Fibroblast of skin of back (primary cell): Measurements from ENCODE around the gene EHBP1L1.
"Not testable (repeated sequence)": the region's sequence is repeated elsewhere in the genome, so short reads cannot be mapped to it uniquely, and the experiment has no call there.

ENCODE experiments used
- DNase-seq: peaks from one replicate; pipeline ENCODE4 v3.0.0-alpha.2; 2013

Gene EHBP1L1

DNA sequence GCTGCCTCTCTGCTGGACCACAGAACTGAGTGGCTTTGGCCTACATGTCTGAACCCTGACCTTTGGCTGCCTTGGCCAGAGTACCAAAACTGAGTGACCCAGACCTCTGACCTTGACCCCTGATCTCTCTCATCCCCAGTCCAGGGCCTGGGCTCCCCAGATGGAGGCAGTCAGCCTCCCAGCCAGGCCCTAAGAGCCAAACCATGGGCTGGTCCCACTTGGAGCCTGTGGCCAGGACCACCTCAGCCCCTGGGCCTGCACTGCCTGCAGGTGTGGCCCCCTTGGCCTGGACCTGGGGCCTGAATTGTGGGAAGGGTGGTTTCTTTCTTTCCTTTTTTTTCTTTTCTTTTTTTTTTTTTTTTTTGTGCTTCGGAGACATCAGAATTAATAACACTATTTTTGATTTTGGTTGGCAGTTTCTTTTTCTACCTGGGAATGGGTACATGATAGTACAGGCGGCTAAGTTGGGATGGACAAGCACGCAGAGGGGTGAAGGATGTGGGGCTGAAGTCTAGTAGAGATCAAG, 61.2 kb downstream of the EHBP1L1 start:
- DNase-seq = no peak

DNA sequence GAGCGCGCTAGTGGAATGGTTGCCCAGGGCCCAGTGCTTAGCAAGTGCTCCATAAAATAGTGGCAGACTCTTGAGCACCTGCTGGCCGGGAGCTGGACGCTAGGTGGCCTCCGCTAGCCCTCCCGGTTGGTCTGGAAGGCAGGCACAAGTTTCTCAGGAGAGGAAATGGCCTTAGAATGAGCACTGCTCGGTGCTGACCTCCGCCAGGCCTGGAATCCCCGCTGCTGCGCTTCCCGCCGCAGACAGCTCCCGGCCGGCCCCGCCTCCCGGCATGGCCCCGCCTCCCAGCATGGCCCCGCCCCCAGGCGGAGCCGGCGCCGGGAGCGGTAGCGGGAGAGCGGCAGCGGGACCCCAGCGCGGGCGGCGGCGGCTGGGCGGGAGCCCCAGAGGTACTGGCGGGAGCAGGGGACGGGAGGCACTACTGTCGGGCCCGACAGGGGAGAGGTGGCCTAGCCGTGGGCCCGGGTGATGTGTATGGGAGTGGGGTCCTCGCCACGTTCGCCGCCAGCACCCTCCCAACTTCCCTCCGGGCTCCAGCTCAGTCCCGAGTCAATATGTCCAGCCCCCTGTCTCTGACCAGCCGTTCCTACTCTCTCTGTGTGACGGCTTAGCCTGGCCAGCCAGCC, 62.1 kb downstream of the EHBP1L1 start, which contains the start of gene SIPA1:
Gene SIPA1 (plus strand): TSS at position 308 of the 626 bp plus-strand sequence. CDS start 2,821 bp downstream, outside the sequence.
- DNase-seq = peak; percentile 85

DNA sequence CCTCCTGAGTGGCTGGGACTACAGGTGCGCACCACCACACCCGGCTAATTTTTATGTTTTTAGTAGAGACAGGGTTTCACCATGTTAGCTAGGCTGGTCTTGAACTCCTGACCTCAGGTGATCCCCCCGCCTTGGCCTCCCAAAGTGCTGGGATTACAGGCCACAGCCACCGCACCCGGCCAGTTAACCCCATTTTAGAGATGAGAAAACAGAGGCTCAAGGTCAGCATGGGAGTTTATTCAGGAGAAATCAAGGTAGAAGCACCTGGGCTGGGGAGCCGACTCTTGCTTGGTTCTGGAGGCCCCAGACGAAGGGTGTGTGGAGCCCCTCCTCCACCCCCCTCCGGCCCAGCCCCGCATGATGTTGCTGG, 63.4 kb downstream of the EHBP1L1 start:
- not testable (repeated sequence) for DNase-seq

DNA sequence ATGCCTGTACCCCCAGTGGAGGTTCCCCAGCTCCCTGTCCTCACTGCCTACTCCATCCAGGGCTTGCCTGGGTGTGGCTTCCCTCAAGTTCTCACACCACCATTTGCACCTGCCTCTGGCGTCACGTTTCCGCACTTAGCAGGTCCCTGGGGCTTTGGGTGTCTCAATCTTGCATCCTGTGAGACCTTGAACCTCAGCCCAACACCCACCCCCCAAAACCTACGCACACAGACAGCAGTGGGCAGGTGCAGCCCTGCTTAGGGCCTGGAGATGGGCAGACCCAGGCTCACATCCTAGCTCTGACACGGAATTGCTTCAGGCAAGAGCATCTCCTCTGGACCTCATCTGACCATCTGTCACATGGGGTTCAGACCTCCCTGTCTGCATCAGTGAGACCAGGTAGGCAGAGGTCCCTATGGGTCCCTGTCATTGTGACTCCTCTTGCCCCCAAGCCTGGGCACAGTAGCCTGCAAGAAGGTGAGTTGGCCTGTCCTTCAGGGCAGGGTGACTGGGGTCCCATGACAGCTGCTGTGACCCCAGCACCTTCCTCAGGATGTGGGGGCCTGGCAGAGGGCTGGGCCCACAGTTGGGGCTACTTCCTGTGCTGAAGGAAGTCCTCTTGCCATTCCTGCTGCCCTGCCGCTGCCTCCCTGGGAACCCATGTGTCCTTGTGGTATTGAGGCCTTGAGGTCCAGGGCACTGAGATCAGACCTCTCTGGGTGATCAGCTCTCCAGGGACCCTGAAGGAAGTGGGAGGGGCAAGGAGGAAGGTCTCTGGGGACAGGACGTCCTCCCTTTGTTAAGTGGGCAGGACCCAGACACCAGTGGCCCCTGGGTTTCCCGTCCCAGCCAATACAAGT, 64.0 kb downstream of the EHBP1L1 start:
- peak; percentile 13 for DNase-seq

DNA sequence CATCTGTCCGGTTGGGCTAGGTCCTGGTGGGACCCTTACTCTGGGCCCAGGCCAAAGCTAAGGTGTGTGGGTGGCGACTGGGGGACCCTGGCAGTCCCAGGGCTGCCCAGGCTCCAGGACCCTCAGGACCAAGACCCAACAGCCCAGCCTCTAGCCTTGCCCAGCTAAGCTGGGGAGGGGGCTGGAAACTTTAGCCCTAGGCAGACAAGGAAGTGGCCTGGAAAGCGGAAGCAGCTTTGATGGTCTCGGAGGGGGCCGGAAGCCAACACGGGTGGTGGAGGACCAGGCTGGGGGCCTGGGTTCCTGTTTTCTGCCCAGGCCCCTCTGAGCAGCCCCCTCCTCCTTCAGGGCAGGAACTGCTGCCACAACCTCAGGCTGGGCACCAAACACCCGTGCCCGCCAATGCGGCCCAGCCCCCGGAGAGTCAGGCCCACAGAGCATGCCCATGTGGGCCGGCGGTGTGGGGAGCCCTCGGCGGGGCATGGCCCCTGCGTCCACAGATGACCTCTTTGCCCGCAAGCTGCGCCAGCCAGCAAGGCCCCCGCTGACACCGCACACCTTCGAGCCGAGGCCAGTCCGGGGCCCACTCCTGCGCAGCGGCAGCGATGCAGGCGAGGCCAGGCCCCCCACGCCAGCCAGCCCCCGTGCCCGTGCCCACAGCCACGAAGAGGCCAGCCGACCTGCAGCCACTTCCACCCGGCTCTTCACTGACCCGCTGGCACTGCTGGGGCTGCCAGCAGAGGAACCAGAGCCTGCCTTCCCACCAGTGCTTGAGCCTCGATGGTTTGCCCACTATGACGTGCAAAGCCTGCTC, 64.8 kb downstream of the EHBP1L1 start:
- no peak for DNase-seq

DNA sequence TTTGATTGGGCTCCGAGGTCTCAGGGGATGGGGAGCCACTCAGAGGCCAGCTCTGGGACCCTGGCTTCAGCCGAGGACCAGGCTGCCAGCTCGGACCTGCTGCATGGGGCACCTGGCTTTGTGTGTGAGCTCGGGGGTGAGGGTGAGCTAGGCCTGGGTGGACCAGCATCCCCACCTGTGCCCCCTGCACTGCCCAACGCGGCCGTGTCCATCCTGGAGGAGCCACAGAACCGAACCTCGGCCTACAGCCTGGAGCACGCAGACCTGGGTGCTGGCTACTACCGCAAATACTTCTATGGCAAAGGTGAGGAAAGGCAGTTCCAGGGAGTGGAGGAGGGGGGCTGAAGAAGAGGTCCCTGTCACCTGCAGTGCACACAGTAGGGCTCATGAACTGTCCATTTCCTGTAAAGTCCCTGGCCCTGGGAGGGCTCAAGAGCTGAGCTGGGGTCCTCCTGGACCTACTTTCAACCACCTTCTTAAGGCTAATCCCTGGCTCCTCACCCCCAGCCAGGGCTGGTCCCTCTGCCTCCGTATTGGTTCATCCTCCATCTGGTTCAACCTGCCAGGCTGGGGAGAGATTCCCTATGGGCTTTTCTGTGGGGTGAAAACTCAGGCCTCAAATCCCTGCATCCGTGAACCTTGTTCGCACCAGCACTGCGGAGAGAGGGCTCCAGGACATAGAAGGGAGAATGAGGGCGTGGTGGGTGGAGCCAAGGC, 65.6 kb downstream of the EHBP1L1 start:
- no peak for DNase-seq
